HepG2 (cell line): ENCODE measurements around the gene MRPL50. TPM values are rescaled to one million over a fixed set of nuclear protein-coding genes. Genes with fewer than 3 reads are reported as not detected.
A peak's percentile ranks its signal among the peaks of the same experiment; 100 is the strongest.

Source experiments
- ATAD3A ChIP-seq: sonication (generic); formaldehyde crosslinking; IDR thresholded peaks from 2 replicates; pipeline ENCODE4 v1.4.0; 2020; ENCODE audit warnings: missing genetic modification reagents
- CEBPG ChIP-seq: IDR thresholded peaks from 2 replicates; pipeline ENCODE4 v1.6.1; 2016
- EZH2 ChIP-seq: conservative IDR thresholded peaks from 2 replicates; pipeline ENCODE4 v1.6.1; 2012; ENCODE audit warnings: mild to moderate bottlenecking, low read depth, low read length, moderate library complexity
- FOXM1 ChIP-seq: sonication (generic); formaldehyde crosslinking; IDR thresholded peaks from 2 replicates; pipeline ENCODE4 v1.5.0; 2020; ENCODE audit warnings: missing genetic modification reagents
- KLF13 ChIP-seq: sonication (generic); formaldehyde crosslinking; IDR thresholded peaks from 2 replicates; pipeline ENCODE4 v1.4.0; 2020; ENCODE audit warnings: mild to moderate bottlenecking, missing genetic modification reagents
- MIER2 ChIP-seq: IDR thresholded peaks from 2 replicates; pipeline ENCODE4 v1.6.1; 2016; ENCODE audit warnings: missing biosample characterization, missing genetic modification reagents
- MZF1 ChIP-seq: sonication (generic); formaldehyde crosslinking; IDR thresholded peaks from 2 replicates; pipeline ENCODE4 v1.8.1; 2023; ENCODE audit warnings: mild to moderate bottlenecking, missing genetic modification reagents, borderline replicate concordance
- SIN3B ChIP-seq: fragments of 150-350 bp; IDR thresholded peaks from 2 replicates; pipeline ENCODE4 v1.6.1; 2014; ENCODE audit warnings: low read length
- SMAD1 ChIP-seq: sonication (generic); formaldehyde crosslinking; IDR thresholded peaks from 2 replicates; pipeline ENCODE4 v1.4.0; 2020; ENCODE audit warnings: missing genetic modification reagents, low read depth, mild to moderate bottlenecking, borderline replicate concordance
- SRSF4 ChIP-seq: fragments of 200-400 bp; formaldehyde crosslinking; IDR thresholded peaks from one replicate; pipeline ENCODE4 v1.6.1; 2018; ENCODE audit warnings: mild to moderate bottlenecking, low read depth, low read length, moderate library complexity; ENCODE audit not compliant: poor library complexity, severe bottlenecking
- TEAD2 ChIP-seq: sonication (generic); formaldehyde crosslinking; IDR thresholded peaks from 2 replicates; pipeline ENCODE4 v1.9.0; 2021; ENCODE audit warnings: missing genetic modification reagents
- ZFP90 ChIP-seq: sonication (generic); formaldehyde crosslinking; IDR thresholded peaks from 2 replicates; pipeline ENCODE4 v1.8.0; 2022; ENCODE audit warnings: missing genetic modification reagents, mild to moderate bottlenecking, inconsistent platforms, borderline replicate concordance
- ZNF143 ChIP-seq: sonication (generic); formaldehyde crosslinking; IDR thresholded peaks from 2 replicates; pipeline ENCODE4 v1.4.0; 2020; ENCODE audit warnings: missing genetic modification reagents
- ZNF788 ChIP-seq: sonication (generic); formaldehyde crosslinking; IDR thresholded peaks from 2 replicates; pipeline ENCODE4 v1.5.0; 2020; ENCODE audit warnings: mild to moderate bottlenecking, missing genetic modification reagents, borderline replicate concordance
- ZSCAN25 ChIP-seq: sonication (generic); formaldehyde crosslinking; IDR thresholded peaks from 2 replicates; pipeline ENCODE4 v1.8.0; 2022; ENCODE audit warnings: mild to moderate bottlenecking, missing genetic modification reagents
- polyA plus RNA-seq, 8 experiments: library from polyadenylated mRNA; depleted of rRNA in 3 of 8; stranded (reverse) in 7 of 8; unstranded in 1 of 8; fragments of >200 nt; fragmentation: Illumina TruSeq in 4 of 8; extraction: Trizol in 4 of 8; gene quantifications; 2 replicates each; pipeline versions ENCODE4 v1.2.1 to v1.2.3, GENCODE V29; 2011 to 2016; ENCODE audit warnings: low read depth in 4 of 8, missing spikeins in 1 of 8, mixed read lengths in 1 of 8; ENCODE audit not compliant: insufficient read depth in 1 of 8
- total RNA-seq, 5 experiments: library from RNA; depleted of rRNA; stranded (reverse); fragments of >200 nt; fragmentation: Illumina TruSeq; extraction: Trizol; gene quantifications; 2 replicates each; pipeline ENCODE4 v1.2.3, GENCODE V29; 2016; ENCODE audit warnings: low read depth in 1 of 5
- TF ChIP-seq, protein P1 (sequence below): IDR thresholded peaks from 2 replicates; pipeline ENCODE4 v1.6.1; 2016; ENCODE audit warnings: missing compliant biosample characterization, missing genetic modification reagents, borderline replicate concordance
- TF ChIP-seq, protein P2 (sequence below): IDR thresholded peaks from 2 replicates; pipeline ENCODE4 v1.6.1; 2016; ENCODE audit warnings: missing genetic modification reagents, missing compliant biosample characterization
- TF ChIP-seq, protein P3 (sequence below): IDR thresholded peaks from 2 replicates; pipeline ENCODE4 v1.6.1; 2018; ENCODE audit warnings: missing genetic modification reagents, mild to moderate bottlenecking, missing compliant biosample characterization
- TF ChIP-seq, protein P4 (sequence below): sonication (generic); formaldehyde crosslinking; IDR thresholded peaks from 2 replicates; pipeline ENCODE4 v1.9.0; 2021; ENCODE audit warnings: missing genetic modification reagents, mild to moderate bottlenecking, borderline replicate concordance
- TF ChIP-seq, protein P5 (sequence below): sonication (generic); formaldehyde crosslinking; IDR thresholded peaks from 2 replicates; pipeline ENCODE4 v1.9.0; 2022; ENCODE audit warnings: missing genetic modification reagents, mild to moderate bottlenecking, borderline replicate concordance
- TF ChIP-seq, protein P6 (sequence below), 2 experiments: sonication (generic) in 1 of 2; formaldehyde crosslinking in 1 of 2; IDR thresholded peaks; 2 replicates each; pipeline versions ENCODE4 v1.4.0 to v1.6.1; 2018 to 2020; ENCODE audit warnings: missing genetic modification reagents in 2 of 2, borderline replicate concordance in 1 of 2, low read depth in 1 of 2, mild to moderate bottlenecking in 1 of 2, missing biosample characterization in 1 of 2

MRPL50 gene
- total and polyA plus RNA-seq, 2 of the 13 experiments (the other 11 are each of a cell fraction or from before 2014, with no cell fraction given): 37.1 to 70.0 TPM

DNA sequence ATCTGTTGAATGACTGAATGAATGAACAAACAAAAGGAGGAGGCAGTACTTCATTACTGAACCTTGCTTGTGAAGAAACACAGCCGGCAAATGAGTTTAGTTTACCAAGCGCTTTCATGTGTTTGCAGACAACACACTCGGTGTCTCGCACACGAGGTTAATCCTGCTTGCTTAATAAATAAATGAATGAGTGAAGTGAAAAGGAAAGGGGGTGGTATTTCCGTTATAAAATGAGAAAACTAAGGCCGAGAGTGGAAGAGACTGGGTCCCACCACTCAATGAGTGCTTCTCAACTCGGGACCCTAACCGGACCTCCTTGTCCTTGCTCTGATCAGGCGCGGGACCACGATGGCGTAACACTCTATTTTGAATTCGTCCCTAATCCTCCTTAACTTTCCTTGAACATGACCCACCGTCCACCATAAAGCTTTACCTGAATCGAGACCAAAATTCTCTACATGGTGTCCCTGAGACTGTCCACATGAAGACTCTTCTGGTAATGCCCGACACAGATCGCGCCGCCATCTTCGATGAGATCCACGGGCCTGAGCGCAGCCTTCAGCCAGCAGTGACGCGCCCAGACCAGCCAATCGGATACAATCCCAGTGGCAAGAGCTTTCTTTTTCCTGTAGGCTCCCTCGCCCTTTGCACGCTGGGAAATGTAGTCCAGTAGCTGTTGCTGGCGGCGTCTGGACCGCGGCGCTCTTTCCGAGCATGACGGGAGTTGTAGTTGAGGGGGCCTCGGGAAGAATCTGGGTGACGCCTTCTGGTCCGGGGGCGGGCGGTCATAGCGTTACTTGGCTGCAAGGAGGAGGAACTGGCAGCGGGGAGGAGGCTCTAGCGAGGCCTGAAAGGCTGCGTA is at the start of gene MRPL50, which contains the start of gene ZNF189 (continued):
- TF ChIP-seq KLF13 (no peak), SIN3B (peak; percentile 69; the same call in 1 of the 2 replicates), SRSF4 (no peak), CEBPG (CRISPR knock-in tag) (peak; percentile 29), MZF1 (CRISPR knock-in tag) (no peak), EZH2 (no peak), MIER2 (CRISPR knock-in tag) (peak; percentile 69; the same call in 1 of the 2 replicates), ATAD3A (CRISPR knock-in tag) (no peak), ZSCAN25 (CRISPR knock-in tag) (no peak; the same call in 1 of the 2 replicates), ZNF788 (peak; percentile 69; the same call in 1 of the 2 replicates), FOXM1 (CRISPR knock-in tag) (no peak), TEAD2 (CRISPR knock-in tag) (no peak), SMAD1 (CRISPR knock-in tag) (peak; percentile 83; the same call in 1 of the 2 replicates), ZFP90 (CRISPR knock-in tag) (peak; percentile 58; the same call in 1 of the 2 replicates), ZNF143 (CRISPR knock-in tag) (peak; percentile 96)
- TF ChIP-seq, protein P1, sequence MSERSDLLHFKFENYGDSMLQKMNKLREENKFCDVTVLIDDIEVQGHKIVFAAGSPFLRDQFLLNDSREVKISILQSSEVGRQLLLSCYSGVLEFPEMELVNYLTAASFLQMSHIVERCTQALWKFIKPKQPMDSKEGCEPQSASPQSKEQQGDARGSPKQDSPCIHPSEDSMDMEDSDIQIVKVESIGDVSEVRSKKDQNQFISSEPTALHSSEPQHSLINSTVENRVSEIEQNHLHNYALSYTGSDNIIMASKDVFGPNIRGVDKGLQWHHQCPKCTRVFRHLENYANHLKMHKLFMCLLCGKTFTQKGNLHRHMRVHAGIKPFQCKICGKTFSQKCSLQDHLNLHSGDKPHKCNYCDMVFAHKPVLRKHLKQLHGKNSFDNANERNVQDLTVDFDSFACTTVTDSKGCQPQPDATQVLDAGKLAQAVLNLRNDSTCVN (CRISPR knock-in tag): peak; percentile 63; the same call in 1 of the 2 replicates
- TF ChIP-seq, protein P2, sequence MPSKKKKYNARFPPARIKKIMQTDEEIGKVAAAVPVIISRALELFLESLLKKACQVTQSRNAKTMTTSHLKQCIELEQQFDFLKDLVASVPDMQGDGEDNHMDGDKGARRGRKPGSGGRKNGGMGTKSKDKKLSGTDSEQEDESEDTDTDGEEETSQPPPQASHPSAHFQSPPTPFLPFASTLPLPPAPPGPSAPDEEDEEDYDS (CRISPR knock-in tag): peak; percentile 94
- TF ChIP-seq, protein P3, sequence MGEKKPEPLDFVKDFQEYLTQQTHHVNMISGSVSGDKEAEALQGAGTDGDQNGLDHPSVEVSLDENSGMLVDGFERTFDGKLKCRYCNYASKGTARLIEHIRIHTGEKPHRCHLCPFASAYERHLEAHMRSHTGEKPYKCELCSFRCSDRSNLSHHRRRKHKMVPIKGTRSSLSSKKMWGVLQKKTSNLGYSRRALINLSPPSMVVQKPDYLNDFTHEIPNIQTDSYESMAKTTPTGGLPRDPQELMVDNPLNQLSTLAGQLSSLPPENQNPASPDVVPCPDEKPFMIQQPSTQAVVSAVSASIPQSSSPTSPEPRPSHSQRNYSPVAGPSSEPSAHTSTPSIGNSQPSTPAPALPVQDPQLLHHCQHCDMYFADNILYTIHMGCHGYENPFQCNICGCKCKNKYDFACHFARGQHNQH (CRISPR knock-in tag): peak; percentile 84
- TF ChIP-seq, protein P4, sequence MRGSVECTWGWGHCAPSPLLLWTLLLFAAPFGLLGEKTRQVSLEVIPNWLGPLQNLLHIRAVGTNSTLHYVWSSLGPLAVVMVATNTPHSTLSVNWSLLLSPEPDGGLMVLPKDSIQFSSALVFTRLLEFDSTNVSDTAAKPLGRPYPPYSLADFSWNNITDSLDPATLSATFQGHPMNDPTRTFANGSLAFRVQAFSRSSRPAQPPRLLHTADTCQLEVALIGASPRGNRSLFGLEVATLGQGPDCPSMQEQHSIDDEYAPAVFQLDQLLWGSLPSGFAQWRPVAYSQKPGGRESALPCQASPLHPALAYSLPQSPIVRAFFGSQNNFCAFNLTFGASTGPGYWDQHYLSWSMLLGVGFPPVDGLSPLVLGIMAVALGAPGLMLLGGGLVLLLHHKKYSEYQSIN (CRISPR knock-in tag): no peak
- TF ChIP-seq, protein P5, sequence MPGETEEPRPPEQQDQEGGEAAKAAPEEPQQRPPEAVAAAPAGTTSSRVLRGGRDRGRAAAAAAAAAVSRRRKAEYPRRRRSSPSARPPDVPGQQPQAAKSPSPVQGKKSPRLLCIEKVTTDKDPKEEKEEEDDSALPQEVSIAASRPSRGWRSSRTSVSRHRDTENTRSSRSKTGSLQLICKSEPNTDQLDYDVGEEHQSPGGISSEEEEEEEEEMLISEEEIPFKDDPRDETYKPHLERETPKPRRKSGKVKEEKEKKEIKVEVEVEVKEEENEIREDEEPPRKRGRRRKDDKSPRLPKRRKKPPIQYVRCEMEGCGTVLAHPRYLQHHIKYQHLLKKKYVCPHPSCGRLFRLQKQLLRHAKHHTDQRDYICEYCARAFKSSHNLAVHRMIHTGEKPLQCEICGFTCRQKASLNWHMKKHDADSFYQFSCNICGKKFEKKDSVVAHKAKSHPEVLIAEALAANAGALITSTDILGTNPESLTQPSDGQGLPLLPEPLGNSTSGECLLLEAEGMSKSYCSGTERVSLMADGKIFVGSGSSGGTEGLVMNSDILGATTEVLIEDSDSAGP: peak; percentile 80; the same call in 1 of the 2 replicates
- TF ChIP-seq, protein P6, sequence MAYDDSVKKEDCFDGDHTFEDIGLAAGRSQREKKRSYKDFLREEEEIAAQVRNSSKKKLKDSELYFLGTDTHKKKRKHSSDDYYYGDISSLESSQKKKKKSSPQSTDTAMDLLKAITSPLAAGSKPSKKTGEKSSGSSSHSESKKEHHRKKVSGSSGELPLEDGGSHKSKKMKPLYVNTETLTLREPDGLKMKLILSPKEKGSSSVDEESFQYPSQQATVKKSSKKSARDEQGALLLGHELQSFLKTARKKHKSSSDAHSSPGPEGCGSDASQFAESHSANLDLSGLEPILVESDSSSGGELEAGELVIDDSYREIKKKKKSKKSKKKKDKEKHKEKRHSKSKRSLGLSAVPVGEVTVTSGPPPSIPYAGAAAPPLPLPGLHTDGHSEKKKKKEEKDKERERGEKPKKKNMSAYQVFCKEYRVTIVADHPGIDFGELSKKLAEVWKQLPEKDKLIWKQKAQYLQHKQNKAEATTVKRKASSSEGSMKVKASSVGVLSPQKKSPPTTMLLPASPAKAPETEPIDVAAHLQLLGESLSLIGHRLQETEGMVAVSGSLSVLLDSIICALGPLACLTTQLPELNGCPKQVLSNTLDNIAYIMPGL (CRISPR knock-in tag; IDR thresholded peaks at IDR 0.05; ENCODE audit: borderline replicate concordance in 1 of 2, low read depth in 1 of 2): peak; percentile 90 to 94
